GM19193 (cell line): ENCODE data around the gene SIX5.

Source experiments
- POLR2A ChIP-seq: IDR thresholded peaks from 4 replicates; pipeline ENCODE4 v1.6.1; 2011; ENCODE audit not compliant: insufficient read depth, insufficient read length; ENCODE audit errors: extremely low read depth

Gene SIX5

DNA sequence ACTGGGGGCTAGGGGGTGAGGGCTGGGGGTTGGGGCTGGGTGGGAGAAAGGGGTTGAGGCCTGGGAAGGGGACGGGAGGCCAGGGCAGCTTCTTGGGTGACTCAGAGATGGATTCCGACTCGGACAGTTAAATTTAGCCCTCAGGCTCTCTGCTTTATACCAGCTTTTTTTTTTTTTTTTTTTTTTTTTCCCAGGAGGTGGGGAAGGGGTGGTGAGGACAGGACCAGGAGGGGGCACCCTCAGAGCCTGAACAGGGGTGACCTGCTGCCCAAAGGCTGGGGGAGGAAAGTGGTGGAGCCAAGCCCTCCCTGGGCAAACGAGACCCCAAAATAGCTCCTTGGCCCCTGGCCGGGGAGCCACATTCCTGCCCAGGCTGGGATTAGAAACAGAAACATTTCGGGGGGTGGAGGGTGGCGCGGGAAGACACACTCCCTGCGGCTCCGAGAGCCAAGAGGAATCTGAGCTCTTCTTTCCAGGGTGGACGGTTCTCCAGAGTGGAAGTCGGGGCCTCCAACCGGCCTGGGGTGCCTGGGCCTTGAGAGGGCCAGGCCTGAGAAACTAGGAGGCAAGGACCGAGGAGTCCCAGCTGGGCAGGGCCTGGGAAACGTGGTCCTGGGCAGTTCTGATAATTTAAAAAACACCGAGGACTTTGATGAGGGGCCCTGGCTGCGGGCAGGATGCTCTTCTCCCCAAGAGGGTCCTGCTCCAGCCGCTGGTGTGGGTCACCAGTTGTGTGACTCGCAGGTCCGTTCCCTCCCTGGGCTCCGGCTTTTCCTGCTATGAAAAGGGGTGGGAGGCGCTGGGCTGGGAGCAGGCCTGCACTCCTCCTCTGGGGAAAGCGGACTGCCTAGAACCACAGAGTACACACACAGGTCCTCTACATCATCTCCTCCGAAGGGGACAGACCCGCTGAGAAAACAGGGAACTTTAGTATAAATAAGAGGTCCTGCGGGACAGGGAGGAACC lies 14.1 kb upstream of the SIX5 start:
- TF ChIP-seq POLR2A, result no peak

DNA sequence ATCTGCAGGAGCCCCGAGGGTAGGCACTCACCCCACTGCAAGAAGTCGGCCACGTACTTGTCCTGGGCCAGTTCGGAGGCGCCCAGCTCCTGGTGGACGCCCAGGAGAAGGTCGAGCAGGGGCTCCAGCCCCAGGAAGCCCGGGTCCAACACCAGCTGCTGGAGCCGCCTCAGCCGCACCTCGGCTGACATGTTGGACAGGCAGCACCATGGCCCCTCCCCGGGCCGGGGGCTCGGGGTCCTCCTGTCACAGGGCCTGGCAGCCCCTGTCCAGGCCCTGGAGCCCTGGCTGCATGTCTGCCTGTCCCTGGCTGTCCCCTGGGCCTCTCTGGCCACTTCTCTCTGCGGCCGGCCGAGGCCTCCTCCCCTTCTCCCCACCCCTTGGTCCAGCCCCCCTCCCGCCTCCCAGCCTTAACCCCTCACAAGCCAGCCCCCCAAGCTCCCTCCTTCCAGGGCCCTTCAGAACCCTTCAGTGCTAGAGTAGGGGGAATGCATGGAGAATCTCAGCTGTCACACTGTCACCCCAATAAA lies 13.2 kb upstream of the SIX5 start, which contains the start of gene DMPK:
Gene DMPK, minus strand, starts transcription at position 329 of the 530 bp plus-strand sequence. Its CDS starts 138 bp downstream, at position 191.
- TF ChIP-seq POLR2A, result no peak

DNA sequence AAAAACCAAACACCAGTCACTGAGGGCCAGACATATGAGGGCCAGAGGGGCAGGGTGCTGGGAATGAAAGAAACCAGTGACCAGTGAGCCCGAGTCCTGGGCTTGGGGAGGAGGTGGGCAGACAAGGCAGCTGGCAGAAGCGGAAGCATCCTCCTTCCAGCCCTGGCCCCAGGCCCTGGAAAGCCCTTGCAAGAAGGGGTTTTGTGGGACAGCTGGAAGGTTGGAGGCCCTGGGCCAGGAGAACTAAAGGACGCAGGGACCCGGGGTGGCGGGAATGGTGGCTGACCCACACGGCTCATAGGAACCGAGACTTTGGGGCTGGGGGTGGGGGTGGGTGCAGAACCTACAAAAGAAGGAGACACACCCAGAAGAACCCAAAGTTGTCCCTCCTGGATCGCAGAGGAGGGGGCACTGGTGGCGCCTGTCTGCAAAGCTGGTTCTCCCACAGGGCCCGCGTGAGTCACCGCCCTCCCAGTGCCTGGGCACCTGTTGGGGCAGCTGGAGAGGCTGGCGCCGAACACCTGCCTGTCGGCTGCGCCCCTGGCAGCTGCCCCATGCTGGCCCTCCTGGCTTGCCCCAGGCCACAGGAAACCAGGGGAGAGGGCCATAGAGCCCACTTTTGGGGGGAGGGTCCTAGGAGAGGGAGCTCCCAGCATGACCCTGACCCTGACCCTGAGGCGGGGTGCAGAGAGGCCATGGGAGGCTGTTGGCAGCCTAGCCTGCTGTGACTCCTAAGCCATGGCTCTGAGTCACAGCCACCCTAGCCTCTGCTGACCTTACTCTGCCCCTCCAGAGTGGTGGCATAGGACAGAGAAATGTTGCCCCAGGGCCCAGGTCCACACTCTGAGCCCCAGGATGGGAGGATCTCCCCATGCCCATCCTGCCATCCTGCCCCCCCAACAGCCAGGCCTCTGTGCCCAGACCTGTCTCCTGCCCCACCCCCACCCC lies 12.4 kb upstream of the SIX5 start:
- no peak for TF ChIP-seq POLR2A

DNA sequence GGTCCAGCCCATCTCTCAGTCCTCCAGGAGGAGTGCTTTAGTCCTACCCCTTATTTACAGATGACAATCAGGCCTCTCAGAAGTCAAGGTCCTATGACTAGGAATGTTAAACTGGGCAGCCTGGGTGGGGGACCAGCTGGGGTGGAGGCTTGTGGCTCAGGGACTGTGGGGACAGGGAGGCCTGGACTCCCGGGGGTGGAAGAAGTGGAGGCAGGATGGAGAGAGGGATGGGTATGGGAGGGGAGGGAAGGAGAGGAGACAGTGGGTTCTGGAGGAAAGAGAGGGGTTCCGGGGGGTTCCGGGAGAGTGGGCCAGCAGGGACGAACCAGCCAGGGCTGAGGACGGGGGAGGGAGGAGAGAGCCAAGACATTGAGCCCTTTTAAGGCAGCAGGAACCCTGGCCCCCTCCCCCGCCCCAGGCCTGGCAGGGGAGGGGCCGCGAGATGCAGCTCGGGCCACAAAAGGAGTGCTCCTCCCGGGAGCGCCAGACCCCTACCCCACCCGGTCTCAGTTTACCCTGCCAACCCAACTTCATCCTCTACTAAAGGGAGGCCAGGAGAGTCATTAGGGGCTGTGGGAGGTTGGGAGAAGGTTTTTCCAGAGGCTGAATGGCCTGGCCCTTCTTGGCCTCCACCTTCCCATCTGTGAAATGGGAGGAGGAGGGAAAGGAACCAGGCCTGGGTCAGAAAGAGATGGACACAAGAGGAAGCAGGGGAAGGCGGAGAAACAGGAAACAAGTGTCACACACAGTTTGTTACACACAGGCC lies 11.6 kb upstream of the SIX5 start:
- TF ChIP-seq POLR2A, result no peak

DNA sequence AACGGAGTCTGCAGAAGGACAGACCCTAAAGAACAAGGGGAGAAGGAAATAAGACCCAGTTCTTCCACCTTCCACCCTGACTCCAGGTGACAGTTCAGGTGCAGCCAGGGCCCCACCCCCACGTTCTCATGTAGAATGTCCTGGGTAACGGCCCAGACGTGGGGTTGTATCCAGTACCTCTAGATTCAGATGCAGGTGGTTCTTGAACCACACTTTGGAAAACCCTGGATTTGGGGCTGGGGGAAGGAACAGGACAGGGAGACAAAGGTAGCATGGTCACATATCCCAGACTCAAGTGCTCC lies 11.0 kb upstream of the SIX5 start:
- no peak for TF ChIP-seq POLR2A

DNA sequence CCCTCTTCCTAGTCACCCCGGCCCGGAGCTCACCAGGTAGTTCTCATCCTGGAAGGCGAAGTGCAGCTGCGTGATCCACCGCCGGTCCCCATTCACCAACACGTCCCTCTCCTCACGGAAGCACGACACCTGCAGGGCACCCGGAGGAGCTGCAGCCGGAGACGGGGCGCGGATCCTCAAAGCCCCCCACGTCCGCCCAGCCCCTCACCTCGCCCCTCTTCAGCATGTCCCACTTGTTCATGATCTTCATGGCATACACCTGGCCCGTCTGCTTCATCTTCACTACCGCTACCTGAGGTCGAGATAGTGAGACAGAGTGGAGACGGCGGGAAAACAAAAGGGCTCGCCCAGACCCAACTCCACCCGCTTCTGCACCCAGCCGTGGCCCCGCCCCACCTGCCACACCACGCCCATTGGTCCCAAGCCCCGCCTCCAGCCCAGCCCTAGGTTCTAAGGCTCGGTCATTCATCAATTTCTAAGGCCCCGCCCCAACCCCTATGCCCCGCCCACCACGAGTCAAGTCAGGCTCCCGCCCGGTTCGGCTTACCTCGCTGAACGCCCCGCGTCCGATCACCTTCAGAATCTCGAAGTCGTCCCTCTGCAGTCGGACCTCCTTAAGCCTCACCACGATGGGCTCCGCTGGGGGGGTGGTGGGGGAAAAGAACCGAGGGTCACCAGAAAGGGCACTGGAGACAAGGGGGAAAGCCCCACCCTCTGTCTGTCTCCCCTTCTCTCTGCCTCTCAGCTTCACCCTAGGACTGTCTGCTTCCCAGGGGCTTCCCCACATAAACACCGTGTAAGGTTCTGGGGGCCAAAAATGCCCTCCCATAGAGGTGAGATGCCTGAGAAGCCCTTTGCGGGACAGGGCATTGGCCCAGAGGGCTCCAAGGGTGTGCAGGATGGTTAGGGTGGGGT lies 10.4 kb upstream of the SIX5 start:
- peak; percentile 11 for TF ChIP-seq POLR2A

DNA sequence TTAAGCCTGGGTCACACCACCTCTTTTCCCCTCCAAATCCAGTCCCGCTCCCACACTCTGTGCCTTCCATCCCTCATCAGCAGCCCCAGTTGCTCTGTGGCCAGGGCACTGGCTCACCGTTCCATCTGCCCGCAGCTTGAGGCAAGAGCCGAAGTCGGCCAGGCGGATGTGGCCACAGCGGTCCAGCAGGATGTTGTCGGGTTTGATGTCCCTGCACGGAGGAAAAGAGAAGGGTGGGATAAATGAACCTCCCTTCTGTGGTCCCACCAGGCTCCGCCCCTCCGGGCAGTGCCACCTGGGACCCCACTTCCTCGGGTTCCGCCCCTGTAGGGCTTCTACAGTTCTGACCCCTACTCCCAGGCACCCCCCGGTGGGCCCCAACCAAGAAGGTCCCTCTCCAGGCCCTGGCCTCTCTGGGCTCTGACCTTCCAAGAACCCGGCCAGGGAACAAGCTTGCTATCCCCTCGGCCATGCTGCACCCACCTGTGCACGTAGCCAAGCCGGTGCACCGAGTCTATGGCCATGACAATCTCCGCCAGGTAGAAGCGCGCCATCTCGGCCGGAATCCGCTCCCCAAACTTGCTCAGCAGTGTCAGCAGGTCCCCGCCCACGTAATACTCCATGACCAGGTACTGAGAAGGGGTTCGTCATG lies 9.1 kb upstream of the SIX5 start:
- TF ChIP-seq POLR2A, result no peak

DNA sequence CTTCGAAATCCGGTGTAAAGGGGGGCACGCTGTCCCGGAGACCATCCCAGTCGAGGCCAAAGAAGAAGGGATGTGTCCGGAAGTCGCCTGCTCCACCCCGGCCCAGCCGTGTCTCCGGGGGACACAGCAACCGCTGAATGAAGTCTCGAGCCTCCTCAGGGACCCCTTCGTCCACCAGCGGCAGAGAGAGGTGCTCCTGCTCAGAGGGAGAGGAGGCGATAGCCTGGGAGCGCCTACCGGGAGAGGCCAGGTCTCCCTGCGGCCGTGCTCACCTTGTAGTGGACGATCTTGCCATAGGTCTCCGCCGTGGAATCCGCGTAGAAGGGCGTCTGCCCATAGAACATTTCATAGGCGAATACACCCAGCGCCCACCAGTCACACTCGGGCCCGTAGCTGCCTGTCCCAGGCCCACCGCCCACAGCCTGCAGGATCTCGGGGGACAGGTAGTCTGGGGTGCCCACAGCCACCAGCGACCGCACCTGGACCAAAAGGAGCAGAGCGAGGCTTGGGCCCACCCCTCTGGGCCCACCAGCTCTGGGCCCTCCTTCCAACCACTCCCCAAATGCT lies 8.4 kb upstream of the SIX5 start:
- no peak for TF ChIP-seq POLR2A

DNA sequence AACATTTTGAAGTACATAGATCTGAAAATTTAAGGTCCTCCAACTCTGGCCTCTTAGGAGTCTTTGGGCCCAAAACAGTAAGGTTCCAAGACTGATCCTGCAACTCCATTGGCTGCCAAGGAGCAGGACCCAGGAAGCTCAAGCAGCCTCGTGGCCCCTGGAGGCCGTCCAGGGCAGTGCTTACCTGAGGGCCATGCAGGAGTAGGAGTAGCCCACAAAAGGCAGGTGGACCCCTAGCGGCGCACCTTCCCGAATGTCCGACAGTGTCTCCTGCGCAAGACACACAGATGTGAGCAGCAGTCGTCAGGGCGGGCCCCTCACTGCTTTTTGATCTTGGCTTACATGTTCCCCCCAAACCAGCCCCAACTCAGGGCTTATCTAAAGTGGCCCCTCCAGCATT lies 5.7 kb upstream of the SIX5 start:
- TF ChIP-seq POLR2A, result no peak

DNA sequence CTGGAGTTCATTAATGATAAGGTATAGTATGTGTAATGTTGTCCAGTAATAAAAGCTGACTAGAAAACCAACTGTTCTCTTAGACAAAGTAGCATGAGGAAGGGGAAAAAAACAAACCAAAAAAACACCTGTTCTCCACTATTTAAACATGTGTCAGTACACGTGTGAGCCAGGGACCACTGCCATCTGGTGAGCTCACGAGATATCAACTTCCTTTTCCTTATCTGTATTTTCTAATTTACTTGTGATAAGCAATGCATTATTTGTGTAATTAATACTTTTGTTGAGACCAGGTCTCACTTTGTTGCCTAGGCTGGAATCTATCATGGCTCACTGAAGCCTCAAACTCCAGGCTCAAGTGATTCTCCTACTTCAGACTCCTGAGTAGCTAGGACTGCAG lies 4.3 kb upstream of the SIX5 start:
- no peak for TF ChIP-seq POLR2A

DNA sequence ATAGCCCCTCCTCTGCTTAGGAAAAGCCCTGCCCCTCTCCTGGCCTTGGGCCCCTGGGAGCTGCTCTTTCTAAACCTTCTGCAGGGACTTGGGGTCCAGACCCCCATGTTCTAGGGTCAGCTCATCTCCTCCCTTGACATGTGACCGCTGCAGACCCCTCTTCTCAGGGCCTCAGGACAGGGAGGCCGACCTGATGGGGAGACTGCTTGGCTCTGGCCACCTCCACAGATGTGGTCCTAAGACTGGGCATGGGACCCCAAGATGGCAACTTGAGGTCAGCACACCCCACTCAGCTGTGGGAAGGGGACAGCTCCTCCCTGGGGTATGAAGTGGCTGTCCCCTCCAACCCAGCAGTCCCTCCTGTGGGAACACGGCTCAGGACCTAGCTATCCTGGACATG lies 3.9 kb upstream of the SIX5 start:
- no peak for TF ChIP-seq POLR2A

DNA sequence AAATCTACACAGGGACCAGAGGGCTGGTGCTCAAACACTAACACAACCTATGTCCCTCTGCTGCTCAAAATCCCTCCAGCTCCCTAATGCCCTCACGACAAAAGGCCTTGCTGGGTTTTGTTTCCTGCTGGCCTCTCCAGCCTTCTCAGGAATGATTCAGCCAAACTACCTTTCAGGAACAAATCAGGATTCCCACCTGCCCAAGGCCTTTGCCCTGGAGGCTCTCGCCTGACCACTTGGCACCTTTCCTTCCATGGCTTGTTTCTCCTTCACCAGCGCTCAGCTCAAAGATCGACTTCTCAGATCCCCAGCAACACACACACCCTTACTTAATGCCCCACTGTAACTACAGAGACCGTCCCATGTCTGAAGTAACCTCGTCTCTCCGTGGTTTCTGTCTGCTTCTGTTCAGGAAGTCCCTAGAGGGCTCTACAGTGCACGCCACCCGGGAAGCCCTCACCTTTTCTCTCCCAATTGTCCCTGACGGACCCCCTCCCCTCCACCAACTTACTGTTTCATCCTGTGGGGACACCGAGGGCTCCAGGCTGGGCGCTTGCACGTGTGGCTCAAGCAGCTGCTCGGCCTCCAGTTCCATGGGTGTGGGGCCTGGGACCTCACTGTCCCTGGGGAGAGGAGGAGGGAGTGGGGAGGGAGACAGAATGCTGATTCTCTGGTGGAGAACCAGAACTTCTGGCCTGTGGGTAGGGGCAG lies 3.2 kb upstream of the SIX5 start:
- no peak for TF ChIP-seq POLR2A
